DND-41 (cell line): ENCODE results near the gene TCEAL8.

Experiments used
- ATAC-seq: fragments of 200-7000 bp; cut with Tn5 transposase; 3 replicates; pipeline ENCODE4 v1.9.1; 2021; ENCODE audit warnings: low read depth; ENCODE audit not compliant: insufficient read depth
- DNase-seq: peaks from one replicate; pipeline ENCODE4 v3.0.0-alpha.2; 2020
- H2AFZ ChIP-seq: 2 replicates; pipeline ENCODE4 v1.6.0; 2012; ENCODE audit warnings: low read depth, low read length
- H3K27ac ChIP-seq: 2 replicates; pipeline ENCODE4 v1.5.1; 2012; ENCODE audit warnings: low read length, inconsistent platforms
- H3K27me3 ChIP-seq: fragments of 200-600 bp; sonication (generic); 2 replicates; pipeline ENCODE4 v1.6.0; 2012; ENCODE audit warnings: low read length, mild to moderate bottlenecking, inconsistent platforms; ENCODE audit not compliant: insufficient read depth, poor library complexity
- H3K36me3 ChIP-seq: 2 replicates; pipeline ENCODE4 v1.5.1; 2012; ENCODE audit warnings: low read length, inconsistent platforms; ENCODE audit not compliant: insufficient read depth
- H3K4me1 ChIP-seq: 2 replicates; pipeline ENCODE4 v1.5.1; 2012; ENCODE audit warnings: mild to moderate bottlenecking, low read length; ENCODE audit not compliant: insufficient read depth
- H3K4me2 ChIP-seq: 2 replicates; pipeline ENCODE4 v1.6.0; 2012; ENCODE audit warnings: mild to moderate bottlenecking, moderate library complexity, low read length, inconsistent platforms; ENCODE audit not compliant: insufficient read depth
- H3K4me3 ChIP-seq, 2 experiments: fragments of 200-600 bp in 1 of 2; shearing (Covaris generic) in 1 of 2; 2 replicates each; pipeline ENCODE4 v1.5.1; 2012 to 2016; ENCODE audit warnings: inconsistent platforms in 2 of 2, low read length in 2 of 2, mild to moderate bottlenecking in 2 of 2, low read depth in 1 of 2, moderate library complexity in 1 of 2
- H3K79me2 ChIP-seq: 2 replicates; pipeline ENCODE4 v1.6.0; 2012; ENCODE audit warnings: low read length, inconsistent platforms; ENCODE audit not compliant: insufficient read depth
- H3K9ac ChIP-seq: 2 replicates; pipeline ENCODE4 v1.6.0; 2012; ENCODE audit warnings: low read depth, mild to moderate bottlenecking, inconsistent platforms, low read length, moderate library complexity
- H3K9me3 ChIP-seq: 2 replicates; pipeline ENCODE4 v1.5.1; 2012; ENCODE audit warnings: low read length, moderate library complexity, mild to moderate bottlenecking, inconsistent platforms; ENCODE audit not compliant: insufficient read depth, severe bottlenecking
- H4K20me1 ChIP-seq: 2 replicates; pipeline ENCODE4 v1.6.0; 2012; ENCODE audit warnings: low read length; ENCODE audit not compliant: insufficient read depth
- CTCF ChIP-seq: IDR thresholded peaks from 2 replicates; pipeline ENCODE4 v1.5.1; 2012; ENCODE audit warnings: borderline replicate concordance, low read length, moderate library complexity, mild to moderate bottlenecking; ENCODE audit not compliant: poor library complexity, severe bottlenecking; ENCODE audit errors: extremely low read depth
- EZH2 ChIP-seq: IDR thresholded peaks from 3 replicates; pipeline ENCODE4 v1.6.1; 2012; ENCODE audit warnings: borderline replicate concordance, low read depth, mild to moderate bottlenecking, moderate library complexity, low read length, inconsistent platforms; ENCODE audit not compliant: severe bottlenecking

The TCEAL8 gene

DNA sequence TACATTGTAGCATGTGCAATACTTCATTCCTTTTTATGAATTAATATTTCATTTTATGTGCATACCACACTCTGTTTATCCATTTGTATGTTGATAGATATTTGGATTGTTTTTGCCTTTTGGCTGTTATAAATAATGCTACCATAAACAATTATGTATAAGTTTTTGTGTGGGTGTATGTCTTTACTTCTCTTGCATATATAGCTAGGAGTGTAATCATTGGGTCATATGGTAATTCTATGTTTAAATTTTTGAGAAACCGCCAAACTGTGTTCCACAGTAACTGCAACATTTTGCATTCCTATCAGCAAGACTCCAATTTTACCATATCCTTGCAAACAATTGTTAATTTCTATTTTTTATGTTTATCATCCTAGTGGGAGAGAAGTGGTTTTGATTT, 24.7 kb upstream of the TCEAL8 start:
- no peak for ATAC-seq
- TF ChIP-seq EZH2 (no peak), CTCF (no peak)

GRCh38 chrX:103276581-103277002, 21.6 kb upstream of the TCEAL8 start, which contains the start of gene TCEAL5:
TCEAL5 (minus strand) TSS chrX:103276750; CDS start chrX:103274563, 2,187 bp downstream.
- H3K4me3 ChIP-seq: no peak within 1 kb of the TSS
- H3K4me2 ChIP-seq: no peak within 1 kb of the TSS
- ATAC-seq (no peak), DNase-seq (no peak)
- TF ChIP-seq CTCF (no peak), EZH2 (no peak)
- H3K27me3 ChIP-seq: no peaks in the 10 kb centered on the region
- no peak within 1 kb of the TSS for H2AFZ ChIP-seq
- no peak within 1 kb of the TSS for H3K27ac ChIP-seq
- no peaks in the 10 kb centered on the region for H3K4me1 ChIP-seq
- no peaks in the 10 kb centered on the region for H3K79me2 ChIP-seq
- no peaks in the 10 kb centered on the region for H3K36me3 ChIP-seq
- H3K9ac ChIP-seq: no peak within 1 kb of the TSS
- H4K20me1 ChIP-seq: no peaks in the 10 kb centered on the region
- no peaks in the 10 kb centered on the region for H3K9me3 ChIP-seq

More for the DNA sequence above, 24.7 kb upstream of the TCEAL8 start:
- Histone ChIP-seq H3K79me2 (no peaks in the 10 kb centered on the region), H3K9me3 (no peaks in the 10 kb centered on the region), H3K4me3 (no peak overlapping the region), H3K4me1 (no peaks in the 10 kb centered on the region), H3K27ac (no peak overlapping the region), H4K20me1 (no peaks in the 10 kb centered on the region), H3K9ac (no peak overlapping the region), H3K4me2 (no peak overlapping the region), H3K36me3 (no peaks in the 10 kb centered on the region), H2AFZ (no peak overlapping the region), H3K27me3 (no peaks in the 10 kb centered on the region)
- DNase-seq: no peak

GRCh38 chrX:103275947-103276567, 21.1 kb upstream of the TCEAL8 start:
- Histone ChIP-seq H3K4me3 (no peak overlapping the region), H3K4me1 (no peaks in the 10 kb centered on the region), H3K9ac (no peak overlapping the region), H2AFZ (no peak overlapping the region), H3K27ac (no peak overlapping the region), H4K20me1 (no peaks in the 10 kb centered on the region), H3K36me3 (no peaks in the 10 kb centered on the region), H3K27me3 (no peaks in the 10 kb centered on the region), H3K79me2 (no peaks in the 10 kb centered on the region), H3K4me2 (no peak overlapping the region), H3K9me3 (no peaks in the 10 kb centered on the region)
- TF ChIP-seq EZH2: no peak
- TF ChIP-seq CTCF: no peak
- DNase-seq: no peak
- ATAC-seq: no peak
